ENCODE measurements around the gene TNFSF8.

TNFSF8 gene

DNA sequence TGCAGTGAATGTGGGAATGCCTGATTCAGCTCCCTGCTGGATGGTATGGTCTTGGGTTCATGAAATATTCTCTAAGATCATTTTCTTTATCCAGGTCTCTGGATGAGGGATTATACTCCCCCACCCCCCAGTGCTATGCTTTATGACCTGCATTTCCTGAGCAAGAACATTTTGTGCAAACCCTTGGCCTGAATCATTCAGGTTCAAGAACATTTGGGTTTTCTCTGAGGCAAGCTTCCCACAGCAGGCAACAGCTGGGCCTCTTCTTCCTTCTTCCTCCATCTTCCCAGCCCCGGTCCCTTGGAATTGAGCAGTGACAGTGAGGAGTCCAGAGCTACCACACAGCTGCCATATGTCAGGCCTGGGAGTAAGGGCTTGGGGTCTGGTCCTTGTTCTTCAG lies 65.9 kb downstream of the TNFSF8 start:
- FAIRE-seq: no peak

DNA sequence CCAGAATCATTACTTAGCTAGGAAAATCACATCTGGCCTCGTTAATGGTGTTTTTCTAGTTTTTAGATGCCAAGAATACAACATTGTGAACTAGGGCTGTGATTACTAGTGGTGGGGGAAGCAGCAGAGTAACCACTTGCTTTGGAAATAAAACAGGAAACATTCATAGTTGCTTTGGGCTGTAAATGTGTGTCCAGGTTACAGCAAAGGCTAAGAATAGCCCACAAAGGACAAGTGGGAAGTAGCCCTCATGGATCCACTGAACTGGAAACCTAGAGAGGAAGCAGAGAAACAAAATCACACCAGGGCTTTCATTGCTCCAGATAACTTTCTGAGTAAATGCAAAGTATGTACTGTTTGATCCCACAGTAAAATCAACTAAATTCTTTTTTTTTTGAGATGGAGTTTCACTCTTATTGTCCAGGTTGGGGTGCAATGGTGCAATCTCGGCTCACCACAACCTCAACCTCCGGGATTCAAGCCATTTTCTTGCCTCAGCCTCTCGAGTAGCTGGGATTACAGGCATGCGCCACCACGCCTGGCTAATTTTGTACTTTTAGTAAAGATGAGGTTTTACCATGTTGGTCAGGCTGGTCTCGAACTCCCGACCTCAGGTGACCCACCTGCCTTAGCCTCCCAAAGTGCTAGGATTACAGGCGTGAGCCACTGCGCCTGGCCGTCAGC lies 68.3 kb downstream of the TNFSF8 start:
- no peak for FAIRE-seq

- no peak for FAIRE-seq
These were observed 69.1 kb downstream of the TNFSF8 start for GRCh38 chr9:114861273-114861672.

DNA sequence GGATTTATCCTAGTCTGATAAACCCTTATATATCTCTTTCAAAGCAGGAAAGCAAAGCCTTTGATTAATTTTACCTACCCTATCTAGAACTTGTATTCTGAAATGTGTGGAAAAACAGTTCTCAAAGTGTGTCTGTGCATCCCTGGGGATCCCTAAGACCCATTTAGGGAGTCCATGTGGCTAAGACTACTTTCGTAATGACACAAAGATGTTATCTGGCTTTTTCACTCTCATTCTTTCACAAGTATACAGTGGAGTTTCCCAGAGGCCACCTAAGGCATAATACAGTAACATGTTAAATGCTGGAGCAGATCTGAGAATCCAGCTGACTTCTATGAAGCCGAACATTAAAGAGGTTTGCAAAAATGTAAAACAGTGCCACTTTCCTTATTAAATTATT lies 70.2 kb downstream of the TNFSF8 start:
- no peak for FAIRE-seq

DNA sequence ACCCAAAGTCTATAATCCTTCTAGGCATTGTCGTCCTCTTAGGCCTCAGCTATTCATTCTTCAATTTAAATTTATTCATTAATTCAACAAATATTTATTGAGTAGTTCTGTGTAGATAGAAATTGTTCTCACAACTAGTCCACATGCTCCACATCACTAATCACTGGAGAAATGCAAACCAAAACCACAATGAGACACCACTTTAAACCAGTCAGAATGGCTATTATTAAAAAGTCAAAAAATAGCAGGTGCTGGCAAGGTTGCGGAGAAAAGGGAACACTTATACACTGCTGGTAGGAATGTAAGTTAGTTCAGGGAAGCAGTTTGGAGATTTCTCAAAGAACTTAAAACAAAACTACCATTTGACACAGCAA lies 73.5 kb downstream of the TNFSF8 start:
- FAIRE-seq: no peak

DNA sequence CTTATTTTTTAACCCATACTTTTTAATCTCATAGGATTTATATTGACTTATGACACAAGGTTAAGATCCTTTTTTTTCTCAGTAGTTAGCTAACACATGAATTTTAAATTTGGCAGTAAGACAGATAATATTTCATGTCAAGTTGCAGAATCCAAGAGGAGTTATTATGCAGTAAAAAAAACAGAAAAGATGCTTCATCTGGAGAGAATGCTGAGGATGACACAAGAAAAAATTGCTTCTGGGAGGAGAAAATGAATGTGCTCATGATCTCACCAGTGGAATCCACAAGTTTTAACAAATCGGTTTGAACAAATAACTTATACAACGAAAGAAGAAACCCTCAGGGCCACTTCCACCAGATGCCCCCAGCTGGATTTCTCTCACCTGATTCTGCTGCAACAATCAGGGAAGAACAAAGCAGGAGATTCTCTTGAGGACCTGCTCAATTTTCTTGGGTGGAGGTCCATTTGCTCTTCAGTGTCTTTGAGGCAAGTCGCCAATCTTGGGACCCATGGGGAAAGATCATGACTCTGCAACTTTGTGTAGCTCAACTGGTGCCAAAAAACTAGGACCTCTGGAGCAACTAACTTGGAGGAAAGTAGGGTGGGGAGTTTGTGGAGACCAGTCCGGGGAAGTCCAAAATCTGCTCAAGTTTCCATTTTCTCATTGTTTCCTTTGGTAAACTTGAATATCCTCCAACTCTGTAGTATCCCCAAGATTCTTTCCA lies 74.0 kb downstream of the TNFSF8 start:
- FAIRE-seq: no peak

DNA sequence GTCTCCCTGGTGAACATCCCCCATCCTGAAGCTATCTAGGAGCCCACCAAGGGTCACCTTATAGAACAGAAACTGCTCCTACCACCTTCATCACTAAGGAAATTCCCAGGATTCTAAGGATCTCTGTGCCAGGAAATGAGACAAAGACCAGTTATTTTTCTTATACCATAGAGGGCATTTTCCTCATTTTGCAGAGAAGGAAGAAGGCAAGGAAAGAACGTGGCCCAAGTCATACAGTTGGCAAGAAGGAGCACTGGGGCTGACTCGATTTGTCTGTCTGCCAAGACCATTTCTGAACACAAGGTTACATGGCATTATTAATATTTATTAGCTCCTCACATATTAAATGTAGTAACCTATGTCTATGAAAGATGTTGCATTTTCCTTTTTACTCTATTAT lies 74.9 kb downstream of the TNFSF8 start:
- FAIRE-seq: no peak

GRCh38 chr9:114854736-114855355 lies 75.5 kb downstream of the TNFSF8 start:
- FAIRE-seq: no peak

GRCh38 chr9:114853071-114853855 lies 77.1 kb downstream of the TNFSF8 start:
- FAIRE-seq: no peak

DNA sequence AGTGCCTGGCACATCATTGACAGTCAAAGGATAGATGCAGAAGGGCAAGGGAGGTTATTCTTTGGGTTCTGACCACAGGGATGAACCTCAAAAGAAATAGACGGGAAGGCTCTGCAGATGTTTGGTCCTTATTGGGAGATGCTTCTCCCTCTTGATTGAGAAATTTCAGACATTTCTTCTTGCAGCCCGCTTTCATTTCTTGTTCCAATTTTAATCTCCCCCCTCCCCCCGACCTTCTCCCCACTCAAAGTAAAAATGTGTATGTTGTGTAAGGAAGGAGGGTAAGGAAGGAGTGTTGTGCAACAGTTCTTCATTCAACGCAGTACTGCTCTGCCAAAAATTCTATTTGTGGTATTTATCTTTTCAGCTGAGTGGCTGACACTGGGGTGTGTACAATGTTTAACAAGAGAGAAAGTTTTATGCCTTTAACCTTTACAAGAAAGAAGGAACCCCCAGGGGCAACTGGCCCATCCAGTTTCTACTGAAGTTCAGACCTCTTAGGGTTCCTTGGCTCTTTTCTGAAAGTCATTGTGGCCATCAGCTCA lies 78.3 kb downstream of the TNFSF8 start:
- no peak for FAIRE-seq

GRCh38 chr9:114851306-114851705 lies 79.1 kb downstream of the TNFSF8 start:
- FAIRE-seq: no peak
